ENCODE results near the gene RANGAP1. TPM values are rescaled to one million over a fixed set of nuclear protein-coding genes. Genes with fewer than 3 reads are reported as not detected.

Gene RANGAP1
- polyA plus RNA-seq, 4 donors = 27.5 to 62.3 (median 34.0) TPM

DNA sequence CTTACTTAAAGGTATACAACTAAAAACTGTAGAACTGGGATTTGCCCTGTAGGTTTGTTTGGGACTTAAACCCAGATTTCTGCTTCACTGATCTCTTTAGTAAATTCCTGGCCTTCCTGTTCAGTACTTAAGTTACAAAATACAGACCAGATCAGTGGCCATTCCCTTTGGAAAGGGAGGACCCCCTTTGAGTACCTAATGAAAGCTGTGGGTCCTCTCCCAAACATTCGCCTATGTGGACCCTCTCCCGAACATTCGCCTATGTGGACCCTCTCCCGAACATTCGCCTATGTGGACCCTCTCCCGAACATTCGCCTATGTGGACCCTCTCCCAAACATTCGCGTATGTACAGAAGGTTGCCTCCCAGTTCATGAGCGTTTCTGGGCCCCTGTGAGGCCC lies 70.6 kb downstream of the RANGAP1 start:
- Histone ChIP-seq H3K27me3 (ENCODE audit: control insufficient read depth in 3 of 3, insufficient read depth in 3 of 3, low read length in 3 of 3) (no peaks in the 10 kb centered on the region), H3K36me3 (ENCODE audit: control insufficient read depth in 3 of 3, insufficient read depth in 2 of 3, low read depth in 1 of 3, low read length in 3 of 3) (peaks cover 0 to 70% (median 14%) of the 10 kb centered on the region in 3 donors), H3K9me3 (ENCODE audit: control insufficient read depth in 2 of 2, insufficient read depth in 1 of 2, low read depth in 1 of 2, low read length in 1 of 2) (peaks cover 0 to 9% of the 10 kb centered on the region in 2 donors), H3K4me1 (ENCODE audit: control insufficient read depth in 3 of 3, insufficient read depth in 2 of 3, low read depth in 1 of 3, low read length in 2 of 3) (no peaks in the 10 kb centered on the region), H3K27ac (ENCODE audit: low read depth in 1 of 3, low read length in 2 of 3) (no peak overlapping the region), H3K4me3 (ENCODE audit: low read depth in 1 of 3, low read length in 3 of 3) (no peak overlapping the region)
- DNase-seq (no peak), FAIRE-seq (no peak)
- 97 to 99% (median 98%) methylated on average over 10 of the region's 10 CpGs for WGBS, 3 donors

DNA sequence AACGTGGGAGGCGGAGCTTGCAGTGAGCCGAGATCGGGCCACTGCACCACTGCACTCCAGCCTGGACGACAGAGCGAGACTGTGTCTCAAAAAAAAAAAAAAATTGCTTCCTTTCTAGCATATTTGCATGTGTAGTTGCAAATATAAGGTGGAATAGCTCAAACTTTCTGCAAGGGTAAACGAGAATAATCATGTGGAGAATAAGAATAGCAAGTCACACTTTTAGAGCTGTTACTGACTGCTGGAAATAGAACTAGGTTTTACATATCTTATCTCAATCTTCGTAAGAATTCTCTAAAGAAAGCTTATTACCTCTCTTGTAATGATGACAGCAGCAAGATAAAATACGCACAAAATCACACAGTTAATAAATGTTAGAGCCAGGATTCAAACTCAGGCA lies 79.3 kb downstream of the RANGAP1 start:
- WGBS, 3 donors = 91 to 96% (median 94%) methylated on average over 9 of the region's 9 CpGs
- FAIRE-seq (no peak), DNase-seq (no peak)
- Histone ChIP-seq H3K36me3 (ENCODE audit: control insufficient read depth in 3 of 3, insufficient read depth in 2 of 3, low read depth in 1 of 3, low read length in 3 of 3) (peaks cover 0 to 22% (median 8%) of the 10 kb centered on the region in 3 donors), H3K9me3 (ENCODE audit: control insufficient read depth in 2 of 2, insufficient read depth in 1 of 2, low read depth in 1 of 2, low read length in 1 of 2) (no peaks in the 10 kb centered on the region), H3K4me1 (ENCODE audit: control insufficient read depth in 3 of 3, insufficient read depth in 2 of 3, low read depth in 1 of 3, low read length in 2 of 3) (peaks cover 0 to 9% (median 0%) of the 10 kb centered on the region in 3 donors), H3K4me3 (ENCODE audit: low read depth in 1 of 3, low read length in 3 of 3) (no peak overlapping the region), H3K27me3 (ENCODE audit: control insufficient read depth in 3 of 3, insufficient read depth in 3 of 3, low read length in 3 of 3) (no peaks in the 10 kb centered on the region), H3K27ac (ENCODE audit: low read depth in 1 of 3, low read length in 2 of 3) (no peak overlapping the region)

DNA sequence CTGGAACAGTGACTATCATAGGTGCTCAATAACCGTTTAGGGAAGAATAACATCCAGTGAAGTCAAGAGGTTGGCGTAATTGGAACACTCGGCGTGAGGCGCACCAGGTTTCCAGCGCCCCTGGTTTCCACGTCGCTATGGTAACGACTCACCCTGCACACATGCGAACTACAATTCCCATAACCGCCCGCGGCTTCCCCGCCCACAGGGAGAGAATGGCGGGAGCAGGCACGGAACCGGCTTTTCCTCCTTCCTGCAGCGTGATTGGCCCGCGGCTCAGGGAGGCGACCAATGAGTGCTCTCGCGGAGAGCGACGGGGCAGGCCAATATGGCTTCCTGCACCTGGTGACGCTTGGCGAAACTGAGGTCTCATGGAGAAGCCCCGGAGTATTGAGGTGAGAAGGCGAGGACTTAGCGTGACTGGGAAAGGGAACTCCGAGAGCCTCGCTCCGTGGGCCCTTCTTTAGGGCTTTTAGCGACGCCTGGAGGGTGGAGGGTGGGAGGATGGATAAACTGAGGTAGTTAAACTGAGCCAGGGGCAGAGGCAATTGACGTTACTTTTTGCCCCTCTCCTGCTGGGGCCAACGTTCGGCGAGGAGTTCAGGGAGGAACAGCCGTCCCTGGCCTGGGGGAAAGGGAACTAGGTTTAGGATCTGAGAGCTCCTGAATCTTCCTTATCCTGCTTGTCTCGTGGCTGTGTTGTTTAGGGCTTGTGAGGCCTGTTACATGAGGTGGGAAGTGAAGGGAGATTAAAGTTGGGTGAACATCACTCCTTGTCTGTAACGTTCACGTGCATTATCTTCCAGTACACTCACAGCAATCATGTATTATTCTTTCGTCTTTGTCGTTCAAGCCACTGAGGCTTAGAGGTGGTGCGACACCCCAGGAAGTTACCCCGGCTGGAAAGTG lies 80.7 kb downstream of the RANGAP1 start, which contains the start of gene L3MBTL2:
L3MBTL2 (plus strand) TSS at position 321 of the 909 bp plus-strand sequence; CDS start at position 372, 51 bp downstream.
- peak within 1 kb of the TSS; percentile 58 to 90 (median 68) for H3K4me3 ChIP-seq (ENCODE audit: low read depth in 1 of 3, low read length in 3 of 3)
- DNase-seq (peak; percentile 97 to 98), FAIRE-seq (no peak)
- peaks cover 0 to 16% (median 4%) of the 10 kb centered on the region in 3 donors for H3K36me3 ChIP-seq (ENCODE audit: control insufficient read depth in 3 of 3, insufficient read depth in 2 of 3, low read depth in 1 of 3, low read length in 3 of 3)
- H3K9me3 ChIP-seq (ENCODE audit: control insufficient read depth in 2 of 2, insufficient read depth in 1 of 2, low read depth in 1 of 2, low read length in 1 of 2) = no peaks in the 10 kb centered on the region
- 1% methylated on average over 47 of the region's 47 CpGs for WGBS, 3 donors
- H3K27me3 ChIP-seq (ENCODE audit: control insufficient read depth in 3 of 3, insufficient read depth in 3 of 3, low read length in 3 of 3) = no peaks in the 10 kb centered on the region
- H3K4me1 ChIP-seq (ENCODE audit: control insufficient read depth in 3 of 3, insufficient read depth in 2 of 3, low read depth in 1 of 3, low read length in 2 of 3) = peaks cover 0 to 9% (median 0%) of the 10 kb centered on the region in 3 donors
- peak within 1 kb of the TSS in 2 of 3 donors; percentile 62 to 83 for H3K27ac ChIP-seq (ENCODE audit: low read depth in 1 of 3, low read length in 2 of 3)

DNA sequence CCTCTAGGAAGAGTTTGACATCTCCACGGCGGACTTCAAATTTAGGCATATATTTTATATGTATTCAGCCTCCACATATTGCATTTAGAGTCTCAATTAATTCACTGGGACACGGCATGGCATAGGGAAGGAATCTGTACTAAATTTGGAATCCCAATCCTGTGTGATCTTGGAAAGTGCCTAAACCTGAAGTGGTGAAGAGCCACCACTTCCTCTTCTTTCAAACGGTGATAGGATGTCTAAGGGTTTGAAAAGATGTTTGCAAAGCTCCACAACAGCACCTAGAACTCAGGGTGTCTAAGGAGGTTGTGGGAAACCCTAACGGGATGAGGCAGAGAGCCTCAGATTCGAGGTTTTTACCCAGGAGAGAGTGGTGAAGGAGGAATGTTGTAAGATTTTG lies 81.9 kb downstream of the RANGAP1 start:
- Histone ChIP-seq H3K27me3 (ENCODE audit: control insufficient read depth in 3 of 3, insufficient read depth in 3 of 3, low read length in 3 of 3) (peaks cover 0 to 9% (median 0%) of the 10 kb centered on the region in 3 donors), H3K4me3 (ENCODE audit: low read depth in 1 of 3, low read length in 3 of 3) (no peak overlapping the region), H3K27ac (ENCODE audit: low read depth in 1 of 3, low read length in 2 of 3) (no peak overlapping the region), H3K9me3 (ENCODE audit: control insufficient read depth in 2 of 2, insufficient read depth in 1 of 2, low read depth in 1 of 2, low read length in 1 of 2) (no peaks in the 10 kb centered on the region), H3K4me1 (ENCODE audit: control insufficient read depth in 3 of 3, insufficient read depth in 2 of 3, low read depth in 1 of 3, low read length in 2 of 3) (peaks cover 0 to 9% (median 0%) of the 10 kb centered on the region in 3 donors), H3K36me3 (ENCODE audit: control insufficient read depth in 3 of 3, insufficient read depth in 2 of 3, low read depth in 1 of 3, low read length in 3 of 3) (peaks cover 0 to 9% (median 0%) of the 10 kb centered on the region in 3 donors)
- 61 to 67% (median 66%) methylated on average over 6 of the region's 6 CpGs for WGBS, 3 donors
- no peak for FAIRE-seq
- no peak for DNase-seq

DNA sequence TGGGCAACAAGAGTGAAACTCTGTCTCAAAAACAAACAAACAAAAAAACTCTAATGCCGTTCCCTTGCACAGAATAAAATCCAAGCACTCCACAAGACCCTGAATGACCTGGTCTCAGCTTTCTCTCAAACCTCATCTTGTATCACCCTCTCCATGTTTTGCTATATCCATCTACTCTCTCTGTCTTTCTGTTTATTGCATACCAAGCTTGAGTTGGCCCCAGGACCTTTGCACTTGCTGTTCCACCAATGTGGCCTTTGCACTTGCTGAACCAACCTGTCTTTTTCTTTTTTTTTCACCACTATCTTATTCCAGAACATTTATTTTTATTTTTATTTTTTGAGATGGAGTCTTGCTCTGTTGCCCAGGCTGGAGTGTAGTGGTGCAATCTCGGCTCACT lies 82.9 kb downstream of the RANGAP1 start:
- Histone ChIP-seq H3K9me3 (ENCODE audit: control insufficient read depth in 2 of 2, insufficient read depth in 1 of 2, low read depth in 1 of 2, low read length in 1 of 2) (no peaks in the 10 kb centered on the region), H3K36me3 (ENCODE audit: control insufficient read depth in 3 of 3, insufficient read depth in 2 of 3, low read depth in 1 of 3, low read length in 3 of 3) (peaks cover 0 to 5% (median 0%) of the 10 kb centered on the region in 3 donors), H3K27me3 (ENCODE audit: control insufficient read depth in 3 of 3, insufficient read depth in 3 of 3, low read length in 3 of 3) (peaks cover 0 to 9% (median 0%) of the 10 kb centered on the region in 3 donors), H3K27ac (ENCODE audit: low read depth in 1 of 3, low read length in 2 of 3) (no peak overlapping the region), H3K4me1 (ENCODE audit: control insufficient read depth in 3 of 3, insufficient read depth in 2 of 3, low read depth in 1 of 3, low read length in 2 of 3) (peaks cover 0 to 15% (median 0%) of the 10 kb centered on the region in 3 donors), H3K4me3 (ENCODE audit: low read depth in 1 of 3, low read length in 3 of 3) (no peak overlapping the region)
- DNase-seq (no peak), FAIRE-seq (no peak)
- WGBS, 3 donors = 88 to 95% (median 91%) methylated on average over 2 of the region's 2 CpGs

DNA sequence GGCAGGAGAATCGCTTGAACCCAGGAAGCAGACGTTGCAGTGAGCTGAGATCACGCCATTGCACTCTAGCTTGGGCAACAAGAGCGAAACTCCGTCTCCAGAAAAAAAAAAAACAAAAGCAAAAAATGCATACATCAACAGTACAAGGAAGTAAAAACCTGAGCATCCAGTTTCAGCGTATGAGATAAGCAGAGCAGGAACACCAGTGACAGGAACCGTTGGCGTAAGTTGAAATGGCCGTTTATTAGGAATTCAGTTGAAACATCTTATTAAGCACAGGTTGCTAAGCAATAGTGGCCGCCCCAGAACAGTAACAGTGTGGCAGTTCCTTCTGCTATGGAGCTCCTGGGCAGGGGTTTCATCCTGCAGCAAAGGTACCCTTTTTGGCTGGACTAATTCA lies 84.8 kb downstream of the RANGAP1 start:
- H3K27me3 ChIP-seq (ENCODE audit: control insufficient read depth in 3 of 3, insufficient read depth in 3 of 3, low read length in 3 of 3) = peaks cover 0 to 9% (median 0%) of the 10 kb centered on the region in 3 donors
- H3K4me3 ChIP-seq (ENCODE audit: low read depth in 1 of 3, low read length in 3 of 3) = no peak overlapping the region
- WGBS, 3 donors = 19 to 52% (median 34%) methylated on average over 10 of the region's 10 CpGs
- no peak for FAIRE-seq
- no peaks in the 10 kb centered on the region for H3K9me3 ChIP-seq (ENCODE audit: control insufficient read depth in 2 of 2, insufficient read depth in 1 of 2, low read depth in 1 of 2, low read length in 1 of 2)
- H3K27ac ChIP-seq (ENCODE audit: low read depth in 1 of 3, low read length in 2 of 3) = no peak overlapping the region
- H3K36me3 ChIP-seq (ENCODE audit: control insufficient read depth in 3 of 3, insufficient read depth in 2 of 3, low read depth in 1 of 3, low read length in 3 of 3) = peaks cover 0 to under 1% (median 0%) of the 10 kb centered on the region in 3 donors
- DNase-seq = peak; percentile 37 to 41
- H3K4me1 ChIP-seq (ENCODE audit: control insufficient read depth in 3 of 3, insufficient read depth in 2 of 3, low read depth in 1 of 3, low read length in 2 of 3) = peaks cover 0 to 22% (median 0%) of the 10 kb centered on the region in 3 donors

DNA sequence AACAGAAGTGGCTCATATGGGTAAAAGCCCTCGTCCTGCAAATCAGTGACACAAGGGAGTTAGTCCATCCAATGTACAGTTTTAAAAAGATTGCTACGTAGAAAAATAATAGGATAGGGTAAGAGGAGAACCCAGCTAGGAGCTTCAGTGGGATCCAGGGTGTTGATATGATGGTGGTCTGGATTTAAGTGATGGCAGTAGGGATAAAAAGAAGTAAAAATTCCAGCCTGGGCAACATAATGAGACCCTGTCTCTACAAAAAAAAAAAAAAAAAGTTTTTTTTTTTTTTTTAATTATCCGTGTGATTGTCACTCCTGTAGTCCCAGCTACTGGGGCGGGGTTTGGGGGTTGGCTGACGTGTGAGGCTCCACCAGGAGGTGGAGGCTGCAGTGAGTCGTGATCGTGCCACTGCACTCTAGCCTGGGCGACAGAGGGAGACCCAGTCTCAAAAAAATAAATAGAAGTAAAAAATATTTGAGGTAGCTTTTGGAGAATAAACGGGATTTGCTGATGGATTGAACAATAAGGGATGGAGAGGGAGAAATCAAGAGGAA lies 87.9 kb downstream of the RANGAP1 start:
- no peaks in the 10 kb centered on the region for H3K9me3 ChIP-seq (ENCODE audit: control insufficient read depth in 2 of 2, insufficient read depth in 1 of 2, low read depth in 1 of 2, low read length in 1 of 2)
- peaks cover 0 to 15% (median 0%) of the 10 kb centered on the region in 3 donors for H3K4me1 ChIP-seq (ENCODE audit: control insufficient read depth in 3 of 3, insufficient read depth in 2 of 3, low read depth in 1 of 3, low read length in 2 of 3)
- no peaks in the 10 kb centered on the region for H3K36me3 ChIP-seq (ENCODE audit: control insufficient read depth in 3 of 3, insufficient read depth in 2 of 3, low read depth in 1 of 3, low read length in 3 of 3)
- DNase-seq = peak in 1 of 2 donors; percentile 51
- H3K4me3 ChIP-seq (ENCODE audit: low read depth in 1 of 3, low read length in 3 of 3) = peak overlapping the region; percentile 53 to 72 (median 68)
- H3K27me3 ChIP-seq (ENCODE audit: control insufficient read depth in 3 of 3, insufficient read depth in 3 of 3, low read length in 3 of 3) = peaks cover 0 to 9% (median 0%) of the 10 kb centered on the region in 3 donors
- no peak for FAIRE-seq
- H3K27ac ChIP-seq (ENCODE audit: low read depth in 1 of 3, low read length in 2 of 3) = peak overlapping the region in 1 of 3 donors; percentile 39
- 0 to 3% (median 2%) methylated on average over 9 of the region's 9 CpGs for WGBS, 3 donors

Measured in small intestine (tissue), 7 donors.